GM12878 (cell line): ENCODE results near the gene BCAN. TPM values are rescaled to one million over a fixed set of nuclear protein-coding genes. Genes with fewer than 3 reads are reported as not detected.
A peak's percentile ranks its signal among the peaks of the same experiment; 100 is the strongest.

Source experiments
- BACH1 ChIP-seq: fragments of 450-650 bp; IDR thresholded peaks from 2 replicates; pipeline ENCODE4 v1.6.1; 2017; ENCODE audit warnings: mild to moderate bottlenecking, borderline replicate concordance
- BMI1 ChIP-seq: fragments of 450-650 bp; IDR thresholded peaks from 2 replicates; pipeline ENCODE4 v1.6.1; 2016; ENCODE audit warnings: mild to moderate bottlenecking, moderate library complexity, borderline replicate concordance
- CREB1 ChIP-seq: IDR thresholded peaks from 2 replicates; pipeline ENCODE4 v1.6.1; 2012; ENCODE audit warnings: low read depth, mild to moderate bottlenecking, inconsistent platforms
- EZH2 ChIP-seq: IDR thresholded peaks from 2 replicates; pipeline ENCODE4 v1.6.1; 2012; ENCODE audit warnings: low read depth, mild to moderate bottlenecking, control low read depth, inconsistent platforms, low read length, borderline replicate concordance; ENCODE audit not compliant: control insufficient read depth
- HDAC6 ChIP-seq: fragments of 200-600 bp; sonication (generic); IDR thresholded peaks from one replicate; pipeline ENCODE4 v1.8.0; 2017; ENCODE audit warnings: antibody characterized with exemption; ENCODE audit not compliant: unreplicated experiment
- IKZF1 ChIP-seq: fragments of 450-650 bp; conservative IDR thresholded peaks from 2 replicates; pipeline ENCODE4 v1.6.1; 2017; ENCODE audit warnings: antibody characterized with exemption, mild to moderate bottlenecking
- MEF2B ChIP-seq: fragments of 450-650 bp; IDR thresholded peaks from 2 replicates; pipeline ENCODE4 v1.6.1; 2018; ENCODE audit warnings: mild to moderate bottlenecking, moderate library complexity; ENCODE audit not compliant: partially characterized antibody, poor library complexity, severe bottlenecking
- MYC ChIP-seq: IDR thresholded peaks from 2 replicates; pipeline ENCODE4 v1.6.1; 2011; ENCODE audit warnings: mild to moderate bottlenecking, low read length, moderate library complexity, inconsistent platforms; ENCODE audit not compliant: insufficient read depth, insufficient replicate concordance, insufficient read length, severe bottlenecking
- NFIC ChIP-seq: IDR thresholded peaks from 2 replicates; pipeline ENCODE4 v1.6.1; 2012; ENCODE audit warnings: low read depth, mild to moderate bottlenecking, inconsistent platforms, low read length, moderate library complexity
- YY1 ChIP-seq: IDR thresholded peaks from 2 replicates; pipeline ENCODE4 v1.6.1; 2011; ENCODE audit warnings: low read depth, mild to moderate bottlenecking, low read length
- ZNF622 ChIP-seq: fragments of 450-650 bp; IDR thresholded peaks from 2 replicates; pipeline ENCODE4 v1.6.1; 2017; ENCODE audit warnings: mild to moderate bottlenecking, inconsistent platforms
- polyA plus RNA-seq, 11 experiments: library from polyadenylated mRNA; depleted of rRNA in 4 of 11; unstranded in 6 of 11; stranded (reverse) in 5 of 11; fragments of >200 nt; fragmentation: Nextera tagmentation in 4 of 11; fragmentation: Illumina TruSeq in 1 of 11; extraction: Ambion mirVana in 4 of 11; extraction: Trizol in 1 of 11; gene quantifications; 1 replicate in 1 of 11; 2 replicates in 10 of 11; pipeline versions ENCODE4 v1.2.1 to v1.2.3, GENCODE V29; 2011 to 2016; ENCODE audit warnings: inconsistent platforms in 2 of 11, missing spikeins in 2 of 11, low read depth in 1 of 11
- total RNA-seq, 4 experiments: library from RNA; depleted of rRNA in 3 of 4; stranded (reverse); fragments of >200 nt in 3 of 4; fragmentation: Illumina TruSeq in 1 of 4; extraction: Trizol in 1 of 4; gene quantifications; 2 replicates each; pipeline versions ENCODE4 v1.2.1 to v1.2.3, GENCODE V29; 2013 to 2021
- TF ChIP-seq, protein P1 (sequence below): IDR thresholded peaks from 2 replicates; pipeline ENCODE4 v1.6.1; 2011; ENCODE audit warnings: borderline replicate concordance, low read depth, mild to moderate bottlenecking, moderate library complexity, low read length; ENCODE audit not compliant: insufficient read depth, poor library complexity, severe bottlenecking
- TF ChIP-seq, protein P2 (sequence below): fragments of 150-350 bp; IDR thresholded peaks from 2 replicates; pipeline ENCODE4 v1.6.1; 2016; ENCODE audit warnings: low read depth, low read length
- TF ChIP-seq, protein P3 (sequence below): IDR thresholded peaks from 2 replicates; pipeline ENCODE4 v1.6.1; 2011; ENCODE audit warnings: low read depth, mild to moderate bottlenecking, low read length, moderate library complexity, borderline replicate concordance; ENCODE audit errors: extremely low read depth
- TF ChIP-seq, protein P4 (sequence below): fragments of 450-650 bp; IDR thresholded peaks from 2 replicates; pipeline ENCODE4 v1.6.1; 2017; ENCODE audit warnings: mild to moderate bottlenecking, moderate library complexity
- TF ChIP-seq, protein P5 (sequence below): fragments of 450-650 bp; IDR thresholded peaks from 2 replicates; pipeline ENCODE4 v1.6.1; 2017; ENCODE audit warnings: mild to moderate bottlenecking

The BCAN gene
- total and polyA plus RNA-seq, 10 of the 15 experiments (the other 5 are each of a cell fraction or from before 2014, with no cell fraction given) = 0.05 to 1.3 (median 0.18) TPM; not detected in 1

DNA sequence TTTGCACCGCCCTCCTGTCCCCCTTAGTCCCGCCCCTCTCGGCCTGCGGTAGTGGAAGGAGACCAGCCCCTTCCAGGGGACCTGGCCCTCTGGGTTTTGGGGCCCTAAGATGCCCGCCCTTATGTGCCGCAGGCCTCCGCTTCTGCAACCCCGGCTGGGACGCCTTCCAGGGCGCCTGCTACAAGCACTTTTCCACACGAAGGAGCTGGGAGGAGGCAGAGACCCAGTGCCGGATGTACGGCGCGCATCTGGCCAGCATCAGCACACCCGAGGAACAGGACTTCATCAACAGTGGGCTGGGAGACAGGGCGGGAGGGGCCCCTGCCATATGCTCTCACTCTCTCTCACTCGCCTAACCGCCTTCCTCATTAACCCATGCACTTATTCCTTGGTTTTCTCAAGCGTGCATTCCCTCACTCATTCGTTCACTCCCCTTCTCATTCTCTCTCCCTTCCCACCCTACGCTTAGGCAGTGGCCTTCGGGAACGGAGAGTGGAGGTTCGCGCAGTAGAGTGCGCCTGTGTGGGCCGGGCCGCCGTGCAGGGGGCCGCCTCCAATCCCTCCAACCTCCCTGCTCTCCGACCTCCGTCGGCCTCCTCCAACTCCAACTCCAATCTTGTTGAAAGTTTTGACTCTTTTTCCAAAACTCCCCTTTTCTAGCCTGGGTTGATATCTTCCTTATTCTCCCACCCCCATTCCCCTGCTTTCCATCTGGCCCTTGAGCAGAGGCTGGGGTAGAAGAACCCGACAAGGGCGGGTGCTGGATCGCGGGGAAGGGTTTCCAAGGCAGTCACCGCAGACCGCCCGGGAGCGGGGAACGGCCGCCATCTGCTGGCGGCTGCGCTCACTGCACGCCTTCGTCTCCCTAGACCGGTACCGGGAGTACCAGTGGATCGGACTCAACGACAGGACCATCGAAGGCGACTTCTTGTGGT is 15.2 kb downstream of the BCAN start (continued):
- TF ChIP-seq ZNF622 (no peak), BACH1 (no peak), BMI1 (no peak), YY1 (peak; percentile 61; the same call in 1 of the 2 replicates), CREB1 (no peak), EZH2 (no peak), MYC (no peak), NFIC (no peak), HDAC6 (no peak), IKZF1 (peak; percentile 53; the same call in 1 of the 2 replicates), MEF2B (no peak)
- TF ChIP-seq, protein P1, sequence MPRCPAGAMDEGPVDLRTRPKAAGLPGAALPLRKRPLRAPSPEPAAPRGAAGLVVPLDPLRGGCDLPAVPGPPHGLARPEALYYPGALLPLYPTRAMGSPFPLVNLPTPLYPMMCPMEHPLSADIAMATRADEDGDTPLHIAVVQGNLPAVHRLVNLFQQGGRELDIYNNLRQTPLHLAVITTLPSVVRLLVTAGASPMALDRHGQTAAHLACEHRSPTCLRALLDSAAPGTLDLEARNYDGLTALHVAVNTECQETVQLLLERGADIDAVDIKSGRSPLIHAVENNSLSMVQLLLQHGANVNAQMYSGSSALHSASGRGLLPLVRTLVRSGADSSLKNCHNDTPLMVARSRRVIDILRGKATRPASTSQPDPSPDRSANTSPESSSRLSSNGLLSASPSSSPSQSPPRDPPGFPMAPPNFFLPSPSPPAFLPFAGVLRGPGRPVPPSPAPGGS = no peak
- TF ChIP-seq, protein P2, sequence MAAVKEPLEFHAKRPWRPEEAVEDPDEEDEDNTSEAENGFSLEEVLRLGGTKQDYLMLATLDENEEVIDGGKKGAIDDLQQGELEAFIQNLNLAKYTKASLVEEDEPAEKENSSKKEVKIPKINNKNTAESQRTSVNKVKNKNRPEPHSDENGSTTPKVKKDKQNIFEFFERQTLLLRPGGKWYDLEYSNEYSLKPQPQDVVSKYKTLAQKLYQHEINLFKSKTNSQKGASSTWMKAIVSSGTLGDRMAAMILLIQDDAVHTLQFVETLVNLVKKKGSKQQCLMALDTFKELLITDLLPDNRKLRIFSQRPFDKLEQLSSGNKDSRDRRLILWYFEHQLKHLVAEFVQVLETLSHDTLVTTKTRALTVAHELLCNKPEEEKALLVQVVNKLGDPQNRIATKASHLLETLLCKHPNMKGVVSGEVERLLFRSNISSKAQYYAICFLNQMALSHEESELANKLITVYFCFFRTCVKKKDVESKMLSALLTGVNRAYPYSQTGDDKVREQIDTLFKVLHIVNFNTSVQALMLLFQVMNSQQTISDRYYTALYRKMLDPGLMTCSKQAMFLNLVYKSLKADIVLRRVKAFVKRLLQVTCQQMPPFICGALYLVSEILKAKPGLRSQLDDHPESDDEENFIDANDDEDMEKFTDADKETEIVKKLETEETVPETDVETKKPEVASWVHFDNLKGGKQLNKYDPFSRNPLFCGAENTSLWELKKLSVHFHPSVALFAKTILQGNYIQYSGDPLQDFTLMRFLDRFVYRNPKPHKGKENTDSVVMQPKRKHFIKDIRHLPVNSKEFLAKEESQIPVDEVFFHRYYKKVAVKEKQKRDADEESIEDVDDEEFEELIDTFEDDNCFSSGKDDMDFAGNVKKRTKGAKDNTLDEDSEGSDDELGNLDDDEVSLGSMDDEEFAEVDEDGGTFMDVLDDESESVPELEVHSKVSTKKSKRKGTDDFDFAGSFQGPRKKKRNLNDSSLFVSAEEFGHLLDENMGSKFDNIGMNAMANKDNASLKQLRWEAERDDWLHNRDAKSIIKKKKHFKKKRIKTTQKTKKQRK = no peak
- TF ChIP-seq, protein P3, sequence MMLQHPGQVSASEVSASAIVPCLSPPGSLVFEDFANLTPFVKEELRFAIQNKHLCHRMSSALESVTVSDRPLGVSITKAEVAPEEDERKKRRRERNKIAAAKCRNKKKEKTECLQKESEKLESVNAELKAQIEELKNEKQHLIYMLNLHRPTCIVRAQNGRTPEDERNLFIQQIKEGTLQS = no peak
- TF ChIP-seq, protein P4, sequence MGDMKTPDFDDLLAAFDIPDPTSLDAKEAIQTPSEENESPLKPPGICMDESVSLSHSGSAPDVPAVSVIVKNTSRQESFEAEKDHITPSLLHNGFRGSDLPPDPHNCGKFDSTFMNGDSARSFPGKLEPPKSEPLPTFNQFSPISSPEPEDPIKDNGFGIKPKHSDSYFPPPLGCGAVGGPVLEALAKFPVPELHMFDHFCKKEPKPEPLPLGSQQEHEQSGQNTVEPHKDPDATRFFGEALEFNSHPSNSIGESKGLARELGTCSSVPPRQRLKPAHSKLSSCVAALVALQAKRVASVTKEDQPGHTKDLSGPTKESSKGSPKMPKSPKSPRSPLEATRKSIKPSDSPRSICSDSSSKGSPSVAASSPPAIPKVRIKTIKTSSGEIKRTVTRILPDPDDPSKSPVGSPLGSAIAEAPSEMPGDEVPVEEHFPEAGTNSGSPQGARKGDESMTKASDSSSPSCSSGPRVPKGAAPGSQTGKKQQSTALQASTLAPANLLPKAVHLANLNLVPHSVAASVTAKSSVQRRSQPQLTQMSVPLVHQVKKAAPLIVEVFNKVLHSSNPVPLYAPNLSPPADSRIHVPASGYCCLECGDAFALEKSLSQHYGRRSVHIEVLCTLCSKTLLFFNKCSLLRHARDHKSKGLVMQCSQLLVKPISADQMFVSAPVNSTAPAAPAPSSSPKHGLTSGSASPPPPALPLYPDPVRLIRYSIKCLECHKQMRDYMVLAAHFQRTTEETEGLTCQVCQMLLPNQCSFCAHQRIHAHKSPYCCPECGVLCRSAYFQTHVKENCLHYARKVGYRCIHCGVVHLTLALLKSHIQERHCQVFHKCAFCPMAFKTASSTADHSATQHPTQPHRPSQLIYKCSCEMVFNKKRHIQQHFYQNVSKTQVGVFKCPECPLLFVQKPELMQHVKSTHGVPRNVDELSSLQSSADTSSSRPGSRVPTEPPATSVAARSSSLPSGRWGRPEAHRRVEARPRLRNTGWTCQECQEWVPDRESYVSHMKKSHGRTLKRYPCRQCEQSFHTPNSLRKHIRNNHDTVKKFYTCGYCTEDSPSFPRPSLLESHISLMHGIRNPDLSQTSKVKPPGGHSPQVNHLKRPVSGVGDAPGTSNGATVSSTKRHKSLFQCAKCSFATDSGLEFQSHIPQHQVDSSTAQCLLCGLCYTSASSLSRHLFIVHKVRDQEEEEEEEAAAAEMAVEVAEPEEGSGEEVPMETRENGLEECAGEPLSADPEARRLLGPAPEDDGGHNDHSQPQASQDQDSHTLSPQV = 0 out of 2 replicates have a peak, but pooled peaks have one; percentile 17
- TF ChIP-seq, protein P5, sequence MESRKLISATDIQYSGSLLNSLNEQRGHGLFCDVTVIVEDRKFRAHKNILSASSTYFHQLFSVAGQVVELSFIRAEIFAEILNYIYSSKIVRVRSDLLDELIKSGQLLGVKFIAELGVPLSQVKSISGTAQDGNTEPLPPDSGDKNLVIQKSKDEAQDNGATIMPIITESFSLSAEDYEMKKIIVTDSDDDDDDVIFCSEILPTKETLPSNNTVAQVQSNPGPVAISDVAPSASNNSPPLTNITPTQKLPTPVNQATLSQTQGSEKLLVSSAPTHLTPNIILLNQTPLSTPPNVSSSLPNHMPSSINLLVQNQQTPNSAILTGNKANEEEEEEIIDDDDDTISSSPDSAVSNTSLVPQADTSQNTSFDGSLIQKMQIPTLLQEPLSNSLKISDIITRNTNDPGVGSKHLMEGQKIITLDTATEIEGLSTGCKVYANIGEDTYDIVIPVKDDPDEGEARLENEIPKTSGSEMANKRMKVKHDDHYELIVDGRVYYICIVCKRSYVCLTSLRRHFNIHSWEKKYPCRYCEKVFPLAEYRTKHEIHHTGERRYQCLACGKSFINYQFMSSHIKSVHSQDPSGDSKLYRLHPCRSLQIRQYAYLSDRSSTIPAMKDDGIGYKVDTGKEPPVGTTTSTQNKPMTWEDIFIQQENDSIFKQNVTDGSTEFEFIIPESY = no peak
